Neural cell (in vitro differentiated cells): ENCODE measurements around the gene BMI1. TPM values are rescaled to one million over a fixed set of nuclear protein-coding genes. Genes with fewer than 3 reads are reported as not detected.
"Not testable (repeated sequence)": the region's sequence is repeated elsewhere in the genome, so short reads cannot be mapped to it uniquely, and the experiment has no call there.

ENCODE experiments used
- H2AFZ ChIP-seq: fragments of 200-600, 300-800 bp; sonication (generic), shearing (Covaris generic); 2 replicates; pipeline ENCODE4 v1.6.0; 2014; ENCODE audit warnings: low read depth, mild to moderate bottlenecking, antibody characterized with exemption, low read length, moderate library complexity
- H3F3A ChIP-seq: fragments of 200-600 bp; shearing (Covaris generic); 2 replicates; pipeline ENCODE4 v1.6.1; 2016; ENCODE audit warnings: mild to moderate bottlenecking, moderate library complexity, mixed read lengths, antibody characterized with exemption, low read length; ENCODE audit not compliant: insufficient read depth, poor library complexity, severe bottlenecking
- H3K27ac ChIP-seq: fragments of 200-600, 300-800 bp; sonication (generic), shearing (Covaris generic); 2 replicates; pipeline ENCODE4 v1.5.1; 2014; ENCODE audit warnings: mild to moderate bottlenecking, low read length, moderate library complexity
- H3K27me3 ChIP-seq: fragments of 300-800, 200-600 bp; sonication (generic), shearing (Covaris generic); 2 replicates; pipeline ENCODE4 v1.6.0; 2014; ENCODE audit warnings: mild to moderate bottlenecking, low read depth, low read length, moderate library complexity; ENCODE audit not compliant: insufficient read depth
- H3K36me3 ChIP-seq: fragments of 300-800, 200-600 bp; sonication (generic), shearing (Covaris generic); 2 replicates; pipeline ENCODE4 v1.5.1; 2014; ENCODE audit warnings: mild to moderate bottlenecking, antibody characterized with exemption, low read length, moderate library complexity; ENCODE audit not compliant: insufficient read depth
- H3K4me2 ChIP-seq: fragments of 300-800, 200-600 bp; sonication (generic), shearing (Covaris generic); 2 replicates; pipeline ENCODE4 v1.6.0; 2014; ENCODE audit warnings: mild to moderate bottlenecking, low read length
- H3K4me3 ChIP-seq: fragments of 300-800, 200-600 bp; sonication (generic), shearing (Covaris generic); 2 replicates; pipeline ENCODE4 v1.5.1; 2014; ENCODE audit warnings: mild to moderate bottlenecking, low read length, moderate library complexity
- H3K79me2 ChIP-seq: fragments of 200-600 bp; shearing (Covaris generic); replicated peaks from 2 replicates; pipeline ENCODE4 v1.6.0; 2014; ENCODE audit warnings: mild to moderate bottlenecking, low read length, moderate library complexity; ENCODE audit not compliant: insufficient read depth
- H3K9ac ChIP-seq: fragments of 300-800, 200-600 bp; sonication (generic), shearing (Covaris generic); 2 replicates; pipeline ENCODE4 v1.6.1; 2016; ENCODE audit warnings: mild to moderate bottlenecking, low read length, mixed read lengths
- H3K9me2 ChIP-seq: fragments of 200-600 bp; shearing (Covaris generic); 2 replicates; pipeline ENCODE4 v1.6.1; 2016; ENCODE audit warnings: mild to moderate bottlenecking, low read length, mixed read lengths; ENCODE audit not compliant: insufficient read depth
- H3K9me3 ChIP-seq: fragments of 200-600, 300-800 bp; sonication (generic), shearing (Covaris generic); 2 replicates; pipeline ENCODE4 v1.6.1; 2016; ENCODE audit warnings: mild to moderate bottlenecking, mixed run types, low read length, moderate library complexity, mixed read lengths
- H4K20me1 ChIP-seq: fragments of 200-600 bp; shearing (Covaris generic); 2 replicates; pipeline ENCODE4 v1.6.1; 2016; ENCODE audit warnings: mild to moderate bottlenecking, mixed run types; ENCODE audit not compliant: insufficient read depth
- CTCF ChIP-seq: fragments of 450-650 bp; IDR thresholded peaks from 2 replicates; pipeline ENCODE4 v1.5.1; 2014; ENCODE audit warnings: antibody characterized with exemption, mild to moderate bottlenecking, moderate library complexity; ENCODE audit not compliant: poor library complexity, severe bottlenecking
- EP300 ChIP-seq: fragments of 450-650 bp; conservative IDR thresholded peaks from 2 replicates; pipeline ENCODE4 v1.6.1; 2014; ENCODE audit warnings: antibody characterized with exemption, mild to moderate bottlenecking, moderate library complexity; ENCODE audit not compliant: poor library complexity, severe bottlenecking
- EZH2 ChIP-seq: fragments of 200-600, 300-800 bp; shearing (Covaris generic), sonication (generic); IDR thresholded peaks from 2 replicates; pipeline ENCODE4 v1.6.1; 2014; ENCODE audit warnings: antibody characterized with exemption, low read length, borderline replicate concordance, mild to moderate bottlenecking; ENCODE audit not compliant: insufficient read depth, poor library complexity, severe bottlenecking
- MXI1 ChIP-seq: fragments of 450-650 bp; conservative IDR thresholded peaks from 2 replicates; pipeline ENCODE4 v1.6.1; 2014; ENCODE audit warnings: antibody characterized with exemption, mild to moderate bottlenecking; ENCODE audit not compliant: poor library complexity, severe bottlenecking
- POLR2AphosphoS5 ChIP-seq: IDR thresholded peaks from 2 replicates; pipeline ENCODE4 v1.6.1; 2012
- RAD21 ChIP-seq: fragments of 450-650 bp; conservative IDR thresholded peaks from 2 replicates; pipeline ENCODE4 v1.6.1; 2014; ENCODE audit warnings: antibody characterized with exemption, mild to moderate bottlenecking, moderate library complexity
- SMC3 ChIP-seq: fragments of 450-650 bp; conservative IDR thresholded peaks from 2 replicates; pipeline ENCODE4 v1.6.1; 2014; ENCODE audit warnings: antibody characterized with exemption, mild to moderate bottlenecking, moderate library complexity; ENCODE audit not compliant: poor library complexity
- TAF1 ChIP-seq: IDR thresholded peaks from 2 replicates; pipeline ENCODE4 v1.6.1; 2012; ENCODE audit warnings: low read depth
- polyA plus RNA-seq: library from polyadenylated mRNA; depleted of rRNA; stranded (reverse); fragments of >200 nt; gene quantifications from 2 replicates; pipeline ENCODE4 v1.2.3, GENCODE V29; 2014
- TF ChIP-seq, protein P1 (sequence below): IDR thresholded peaks from 2 replicates; pipeline ENCODE4 v1.6.1; 2012; ENCODE audit warnings: borderline replicate concordance

Gene BMI1
- polyA plus RNA-seq, 1 donor from 2014 or later, result 86.8 TPM

DNA sequence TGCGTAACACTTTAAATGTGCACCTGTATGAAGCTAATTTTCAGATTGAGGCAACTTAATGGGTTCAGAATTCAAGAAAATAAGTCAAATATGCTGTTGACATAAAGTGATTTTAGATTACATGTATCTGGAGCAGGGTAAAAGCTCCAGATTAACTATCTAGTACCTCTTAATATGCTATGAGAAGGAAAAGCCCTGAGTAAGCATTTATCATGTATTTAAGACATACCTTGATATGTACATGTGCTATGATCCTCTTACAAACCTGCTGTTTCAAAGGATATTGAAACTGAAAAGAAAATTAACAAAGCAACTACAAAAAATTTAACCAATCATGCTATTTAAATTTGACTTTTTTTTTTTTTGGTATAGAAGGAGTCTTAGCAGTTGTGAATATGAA lies 28.9 kb downstream of the BMI1 start:
- Histone ChIP-seq H3K4me2 (no peak overlapping the region), H3K9ac (no peak overlapping the region), H3K36me3 (no peaks in the 10 kb centered on the region), H3K27ac (no peak overlapping the region), H3K9me3 (peaks cover 4% of the 10 kb centered on the region), H3K4me3 (no peak overlapping the region), H3K27me3 (peaks cover 31% of the 10 kb centered on the region), H2AFZ (no peak overlapping the region), H3F3A (no peaks in the 10 kb centered on the region), H4K20me1 (no peaks in the 10 kb centered on the region), H3K79me2 (no peaks in the 10 kb centered on the region), H3K9me2 (no peaks in the 10 kb centered on the region)
- TF ChIP-seq EP300, result no peak

- Histone ChIP-seq H4K20me1 (no peaks in the 10 kb centered on the region), H3K4me2 (no peak overlapping the region), H2AFZ (no peak overlapping the region), H3K36me3 (no peaks in the 10 kb centered on the region), H3K9ac (no peak overlapping the region), H3K79me2 (no peaks in the 10 kb centered on the region), H3K9me2 (no peaks in the 10 kb centered on the region), H3K27me3 (peaks cover 16% of the 10 kb centered on the region), H3K4me3 (no peak overlapping the region), H3F3A (no peaks in the 10 kb centered on the region), H3K27ac (no peak overlapping the region), H3K9me3 (no peaks in the 10 kb centered on the region)
- no peak for TF ChIP-seq MXI1
Observed at GRCh38 chr10:22351131-22351703, 30.3 kb downstream of the BMI1 start.

GRCh38 chr10:22356324-22356873 lies 35.5 kb downstream of the BMI1 start:
- no peaks in the 10 kb centered on the region for H3K27me3 ChIP-seq

DNA sequence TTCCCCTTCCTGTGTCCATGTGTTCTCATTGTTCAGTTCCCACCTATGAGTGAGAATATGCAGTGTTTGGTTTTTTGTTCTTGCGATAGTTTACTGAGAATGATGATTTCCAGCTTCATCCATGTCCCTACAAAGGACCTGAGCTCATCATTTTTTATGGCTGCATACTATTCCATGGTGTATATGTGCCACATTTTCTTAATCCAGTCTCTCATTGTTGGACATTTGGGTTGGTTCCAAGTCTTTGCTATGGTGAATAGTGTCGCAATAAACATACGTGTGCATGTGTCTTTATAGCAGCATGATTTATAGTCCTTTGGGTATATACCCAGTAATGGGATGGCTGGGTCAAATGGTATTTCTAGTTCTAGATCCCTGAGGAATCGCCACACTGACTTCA lies 36.9 kb downstream of the BMI1 start:
- H2AFZ ChIP-seq, H3K9me2 ChIP-seq, H3K4me2 ChIP-seq, H3K27me3 ChIP-seq, H3F3A ChIP-seq, H3K9me3 ChIP-seq, H4K20me1 ChIP-seq, H3K9ac ChIP-seq, H3K79me2 ChIP-seq, H3K4me3 ChIP-seq, H3K27ac ChIP-seq, H3K36me3 ChIP-seq: not testable (repeated sequence)

More at GRCh38 chr10:22356324-22356873, 35.5 kb downstream of the BMI1 start:
- H4K20me1 ChIP-seq, result no peaks in the 10 kb centered on the region
- no peak overlapping the region for H2AFZ ChIP-seq
- H3K27ac ChIP-seq, result no peak overlapping the region
- no peak overlapping the region for H3K4me2 ChIP-seq
- no peaks in the 10 kb centered on the region for H3K9me2 ChIP-seq
- TF ChIP-seq SMC3, result no peak
- TF ChIP-seq MXI1, result no peak
- TF ChIP-seq, protein P1, sequence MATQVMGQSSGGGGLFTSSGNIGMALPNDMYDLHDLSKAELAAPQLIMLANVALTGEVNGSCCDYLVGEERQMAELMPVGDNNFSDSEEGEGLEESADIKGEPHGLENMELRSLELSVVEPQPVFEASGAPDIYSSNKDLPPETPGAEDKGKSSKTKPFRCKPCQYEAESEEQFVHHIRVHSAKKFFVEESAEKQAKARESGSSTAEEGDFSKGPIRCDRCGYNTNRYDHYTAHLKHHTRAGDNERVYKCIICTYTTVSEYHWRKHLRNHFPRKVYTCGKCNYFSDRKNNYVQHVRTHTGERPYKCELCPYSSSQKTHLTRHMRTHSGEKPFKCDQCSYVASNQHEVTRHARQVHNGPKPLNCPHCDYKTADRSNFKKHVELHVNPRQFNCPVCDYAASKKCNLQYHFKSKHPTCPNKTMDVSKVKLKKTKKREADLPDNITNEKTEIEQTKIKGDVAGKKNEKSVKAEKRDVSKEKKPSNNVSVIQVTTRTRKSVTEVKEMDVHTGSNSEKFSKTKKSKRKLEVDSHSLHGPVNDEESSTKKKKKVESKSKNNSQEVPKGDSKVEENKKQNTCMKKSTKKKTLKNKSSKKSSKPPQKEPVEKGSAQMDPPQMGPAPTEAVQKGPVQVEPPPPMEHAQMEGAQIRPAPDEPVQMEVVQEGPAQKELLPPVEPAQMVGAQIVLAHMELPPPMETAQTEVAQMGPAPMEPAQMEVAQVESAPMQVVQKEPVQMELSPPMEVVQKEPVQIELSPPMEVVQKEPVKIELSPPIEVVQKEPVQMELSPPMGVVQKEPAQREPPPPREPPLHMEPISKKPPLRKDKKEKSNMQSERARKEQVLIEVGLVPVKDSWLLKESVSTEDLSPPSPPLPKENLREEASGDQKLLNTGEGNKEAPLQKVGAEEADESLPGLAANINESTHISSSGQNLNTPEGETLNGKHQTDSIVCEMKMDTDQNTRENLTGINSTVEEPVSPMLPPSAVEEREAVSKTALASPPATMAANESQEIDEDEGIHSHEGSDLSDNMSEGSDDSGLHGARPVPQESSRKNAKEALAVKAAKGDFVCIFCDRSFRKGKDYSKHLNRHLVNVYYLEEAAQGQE, result no peak
- TF ChIP-seq RAD21, result no peak
- no peak for TF ChIP-seq EP300
- no peak for TF ChIP-seq CTCF
- no peak for TF ChIP-seq EZH2
- TF ChIP-seq POLR2AphosphoS5, result no peak
- TF ChIP-seq TAF1, result no peak
- no peaks in the 10 kb centered on the region for H3K9me3 ChIP-seq
- no peaks in the 10 kb centered on the region for H3K79me2 ChIP-seq
- H3K36me3 ChIP-seq, result no peaks in the 10 kb centered on the region
- no peaks in the 10 kb centered on the region for H3F3A ChIP-seq
- no peak overlapping the region for H3K9ac ChIP-seq
- H3K4me3 ChIP-seq, result no peak overlapping the region
